ENCODE measurements around the gene DNPH1. TPM values are rescaled to one million over a fixed set of nuclear protein-coding genes. Genes with fewer than 3 reads are reported as not detected.

Gene DNPH1
- total RNA-seq, 4 donors from 2014 or later: 16.1 to 367 (median 128) TPM

GRCh38 chr6:43192911-43193310 lies 36.4 kb downstream of the DNPH1 start:
- no peaks in the 10 kb centered on the region for H3K9me3 ChIP-seq
- no peak overlapping the region for H3K4me3 ChIP-seq
- intact Hi-C loops (cut with DNase I; ENCODE audit: low total_unique reads): no loop called here
- WGBS, 2 donors (ENCODE audit: low coverage in 1 of 2): 96% methylated on average over 9 of the region's 9 CpGs; no CpG with 5 or more reads in 1 of the 2 donors
- TF ChIP-seq POLR2AphosphoS5 (IDR thresholded peaks at IDR 0.05) (no peak), CTCF (IDR thresholded peaks at IDR 0.05) (no peak), EP300 (IDR thresholded peaks at IDR 0.05; ENCODE audit: low read depth) (no peak), POLR2A (IDR thresholded peaks at IDR 0.05) (no peak)
- no peak overlapping the region for H3K27ac ChIP-seq
- no peak for DNase-seq
- peaks cover 0 to 55% (median 14%) of the 10 kb centered on the region in 4 donors for H3K36me3 ChIP-seq
- in situ Hi-C loops (cut with MboI; ENCODE audit: low pct_ligation_motif_present in 1 of 4, low pct_unique_long_range_greater_than_20kb in 1 of 4, low sequenced_read_pairs in 3 of 4): no loop called here
- no peaks in the 10 kb centered on the region for H3K4me1 ChIP-seq
- H3K27me3 ChIP-seq: no peaks in the 10 kb centered on the region

GRCh38 chr6:43189776-43190304 lies 39.4 kb downstream of the DNPH1 start:
- H3K27ac ChIP-seq: no peak overlapping the region
- WGBS, 2 donors (ENCODE audit: low coverage in 1 of 2): 90 to 98% methylated on average over 6 of the region's 6 CpGs
- H3K4me1 ChIP-seq: no peaks in the 10 kb centered on the region
- DNase-seq: no peak
- TF ChIP-seq EP300 (IDR thresholded peaks at IDR 0.05; ENCODE audit: low read depth) (no peak), CTCF (IDR thresholded peaks at IDR 0.05) (no peak), POLR2AphosphoS5 (IDR thresholded peaks at IDR 0.05) (no peak)
- in situ Hi-C loops (cut with MboI; ENCODE audit: low pct_ligation_motif_present in 1 of 4, low pct_unique_long_range_greater_than_20kb in 1 of 4, low sequenced_read_pairs in 3 of 4): no loop called here
- peaks cover 0 to 33% (median 7%) of the 10 kb centered on the region in 4 donors for H3K36me3 ChIP-seq
- intact Hi-C loops (cut with DNase I; ENCODE audit: low total_unique reads): no loop called here
- H3K27me3 ChIP-seq: no peaks in the 10 kb centered on the region
- H3K4me3 ChIP-seq: no peak overlapping the region
- H3K9me3 ChIP-seq: no peaks in the 10 kb centered on the region

GRCh38 chr6:43188426-43188825 lies 40.9 kb downstream of the DNPH1 start:
- DNase-seq: no peak
- peaks cover 0 to 4% (median 3%) of the 10 kb centered on the region in 4 donors for H3K4me1 ChIP-seq
- intact Hi-C loops (cut with DNase I; ENCODE audit: low total_unique reads): no loop called here
- 93% methylated on average over 10 of the region's 10 CpGs; no CpG with 5 or more reads in 1 of the 2 donors for WGBS, 2 donors (ENCODE audit: low coverage in 1 of 2)
- no peaks in the 10 kb centered on the region for H3K9me3 ChIP-seq
- in situ Hi-C loops (cut with MboI; ENCODE audit: low pct_ligation_motif_present in 1 of 4, low pct_unique_long_range_greater_than_20kb in 1 of 4, low sequenced_read_pairs in 3 of 4): no loop called here
- H3K27me3 ChIP-seq: no peaks in the 10 kb centered on the region
- TF ChIP-seq EP300 (IDR thresholded peaks at IDR 0.05; ENCODE audit: low read depth): no peak
- no peak for TF ChIP-seq CTCF (IDR thresholded peaks at IDR 0.05)
- TF ChIP-seq POLR2AphosphoS5 (IDR thresholded peaks at IDR 0.05): no peak
- no peak for TF ChIP-seq POLR2A (IDR thresholded peaks at IDR 0.05)
- no peak overlapping the region for H3K4me3 ChIP-seq
- no peak overlapping the region for H3K27ac ChIP-seq
- peaks cover 0 to 20% (median 3%) of the 10 kb centered on the region in 4 donors for H3K36me3 ChIP-seq

DNA sequence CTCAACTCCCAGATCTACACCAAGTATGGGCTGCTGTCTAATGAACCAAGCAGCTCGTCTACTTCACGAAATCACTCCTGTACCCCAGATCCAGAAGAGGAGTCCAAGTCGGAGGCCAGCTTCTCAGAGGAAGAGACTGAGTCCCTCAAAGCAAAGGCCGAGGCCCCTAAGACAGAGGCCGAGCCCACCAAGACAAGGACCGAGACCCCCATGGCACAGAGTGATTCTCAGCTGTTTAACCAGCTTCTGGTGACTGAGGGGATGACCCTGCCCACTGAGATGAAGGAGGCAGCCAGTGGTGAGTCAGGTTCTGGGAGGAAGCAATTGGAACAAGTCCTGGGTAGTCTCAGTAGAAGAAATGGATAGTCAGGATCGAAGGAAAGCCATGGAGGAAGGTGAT lies 41.5 kb downstream of the DNPH1 start:
- H3K27ac ChIP-seq: no peak overlapping the region
- in situ Hi-C loops (cut with MboI; ENCODE audit: low pct_ligation_motif_present in 1 of 4, low pct_unique_long_range_greater_than_20kb in 1 of 4, low sequenced_read_pairs in 3 of 4) (no loop called here), intact Hi-C loops (cut with DNase I; ENCODE audit: low total_unique reads) (no loop called here)
- H3K36me3 ChIP-seq: peaks cover 0 to 14% (median 3%) of the 10 kb centered on the region in 4 donors
- no peak for TF ChIP-seq CTCF (IDR thresholded peaks at IDR 0.05)
- TF ChIP-seq POLR2A (IDR thresholded peaks at IDR 0.05): no peak
- TF ChIP-seq POLR2AphosphoS5 (IDR thresholded peaks at IDR 0.05): no peak
- TF ChIP-seq EP300 (IDR thresholded peaks at IDR 0.05; ENCODE audit: low read depth): no peak
- H3K9me3 ChIP-seq: no peaks in the 10 kb centered on the region
- 83 to 98% methylated on average over 1 to 7 of the region's 7 CpGs for WGBS, 2 donors (ENCODE audit: low coverage in 1 of 2)
- peaks cover 0 to 10% (median 9%) of the 10 kb centered on the region in 4 donors for H3K4me1 ChIP-seq
- DNase-seq: no peak
- no peaks in the 10 kb centered on the region for H3K27me3 ChIP-seq
- H3K4me3 ChIP-seq: no peak overlapping the region

All from transverse colon (tissue), 4 donors.